Cardiac muscle cell (in vitro differentiated cells and primary cell): Measurements from ENCODE around the gene CRIM1. TPM values are rescaled to one million over a fixed set of nuclear protein-coding genes. Genes with fewer than 3 reads are reported as not detected.

Source experiments
- DNase-seq, 2 donors: peaks; one replicate each; pipeline versions ENCODE4 v3.0.0 to v3.0.0-alpha.2; 2010 to 2017; ENCODE audit warnings: low read depth in 1 of 2, low spot score in 1 of 2
- H3K27ac ChIP-seq: fragments of 200-600 bp; sonication (generic); 2 replicates; pipeline ENCODE4 v1.5.1; 2016
- H3K27me3 ChIP-seq: fragments of 200-600 bp; sonication (generic); 2 replicates; pipeline ENCODE4 v1.6.0; 2016; ENCODE audit warnings: control low read depth
- H3K36me3 ChIP-seq: fragments of 200-600 bp; sonication (generic); 2 replicates; pipeline ENCODE4 v1.5.1; 2016; ENCODE audit warnings: control low read depth
- H3K4me1 ChIP-seq: fragments of 200-600 bp; sonication (generic); 2 replicates; pipeline ENCODE4 v1.8.1; 2017; ENCODE audit warnings: low read depth, mild to moderate bottlenecking, mixed run types
- H3K4me3 ChIP-seq: fragments of 200-600 bp; sonication (generic); 2 replicates; pipeline ENCODE4 v1.5.1; 2016; ENCODE audit warnings: mild to moderate bottlenecking
- H3K9me3 ChIP-seq: fragments of 200-600 bp; sonication (generic); 2 replicates; pipeline ENCODE4 v1.5.1; 2017; ENCODE audit warnings: low read depth, mild to moderate bottlenecking, control low read depth
- polyA plus RNA-seq: library from polyadenylated mRNA; unstranded; fragments of >200 nt; fragmentation: Nextera tagmentation; extraction: Ambion mirVana; gene quantifications from 2 replicates; pipeline ENCODE4 v1.2.1, GENCODE V29; 2016
- total RNA-seq: library from RNA; depleted of rRNA; stranded (reverse); fragments of >200 nt; gene quantifications from 2 replicates; pipeline ENCODE4 v1.2.3, GENCODE V29; 2016
- TF ChIP-seq, protein P1 (sequence below): IDR thresholded peaks from 2 replicates; pipeline ENCODE4 v1.5.1; 2012; ENCODE audit warnings: low read depth, mild to moderate bottlenecking, low read length

CRIM1 gene
- total and polyA plus RNA-seq, 2 experiments from 2014 or later: 2.4 to 5.4 TPM

DNA sequence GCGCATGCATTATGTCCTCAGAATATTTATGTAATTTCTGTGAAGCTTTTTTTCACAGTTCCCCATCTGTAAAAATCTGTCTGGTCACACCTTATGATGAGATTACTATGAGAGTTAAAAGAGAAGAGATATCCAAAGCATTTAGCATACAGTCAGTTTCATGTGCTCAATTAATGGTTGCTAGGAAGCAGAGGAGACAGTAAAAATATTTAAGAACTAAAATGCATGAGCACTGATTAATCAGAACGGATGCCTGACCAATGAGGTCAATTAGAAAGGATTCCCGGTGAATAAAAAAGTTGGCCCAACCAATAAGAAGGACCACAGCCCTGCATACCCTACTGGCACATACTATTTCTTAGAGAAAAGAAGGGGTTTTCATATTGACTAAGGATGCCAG lies 12.0 kb upstream of the CRIM1 start:
- Histone ChIP-seq H3K27me3 (no peaks in the 10 kb centered on the region), H3K4me3 (no peak overlapping the region), H3K27ac (no peak overlapping the region), H3K36me3 (no peaks in the 10 kb centered on the region), H3K4me1 (no peaks in the 10 kb centered on the region), H3K9me3 (peaks cover 4% of the 10 kb centered on the region)
- TF ChIP-seq, protein P1, sequence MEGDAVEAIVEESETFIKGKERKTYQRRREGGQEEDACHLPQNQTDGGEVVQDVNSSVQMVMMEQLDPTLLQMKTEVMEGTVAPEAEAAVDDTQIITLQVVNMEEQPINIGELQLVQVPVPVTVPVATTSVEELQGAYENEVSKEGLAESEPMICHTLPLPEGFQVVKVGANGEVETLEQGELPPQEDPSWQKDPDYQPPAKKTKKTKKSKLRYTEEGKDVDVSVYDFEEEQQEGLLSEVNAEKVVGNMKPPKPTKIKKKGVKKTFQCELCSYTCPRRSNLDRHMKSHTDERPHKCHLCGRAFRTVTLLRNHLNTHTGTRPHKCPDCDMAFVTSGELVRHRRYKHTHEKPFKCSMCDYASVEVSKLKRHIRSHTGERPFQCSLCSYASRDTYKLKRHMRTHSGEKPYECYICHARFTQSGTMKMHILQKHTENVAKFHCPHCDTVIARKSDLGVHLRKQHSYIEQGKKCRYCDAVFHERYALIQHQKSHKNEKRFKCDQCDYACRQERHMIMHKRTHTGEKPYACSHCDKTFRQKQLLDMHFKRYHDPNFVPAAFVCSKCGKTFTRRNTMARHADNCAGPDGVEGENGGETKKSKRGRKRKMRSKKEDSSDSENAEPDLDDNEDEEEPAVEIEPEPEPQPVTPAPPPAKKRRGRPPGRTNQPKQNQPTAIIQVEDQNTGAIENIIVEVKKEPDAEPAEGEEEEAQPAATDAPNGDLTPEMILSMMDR: no peak
- no peak for DNase-seq

DNA sequence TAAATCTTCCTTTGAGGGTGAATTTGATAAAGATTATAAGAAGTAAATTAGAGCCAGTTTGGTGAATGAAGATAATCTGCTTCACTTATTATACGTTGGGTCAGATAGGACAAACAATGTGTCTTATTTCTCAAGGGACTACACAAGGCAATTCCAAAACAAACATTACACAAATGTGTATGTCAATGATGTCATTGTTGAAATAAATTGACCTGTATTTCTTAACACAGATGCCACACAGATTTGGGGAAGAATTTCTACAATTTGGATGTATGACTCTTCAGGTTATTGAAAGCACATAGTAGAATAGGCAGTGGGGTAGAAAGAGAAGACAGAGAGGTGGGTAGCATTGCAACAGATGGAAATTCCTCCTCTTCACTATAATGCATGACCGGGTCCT lies 6.9 kb upstream of the CRIM1 start:
- DNase-seq: no peak
- TF ChIP-seq, protein P1: no peak

DNA sequence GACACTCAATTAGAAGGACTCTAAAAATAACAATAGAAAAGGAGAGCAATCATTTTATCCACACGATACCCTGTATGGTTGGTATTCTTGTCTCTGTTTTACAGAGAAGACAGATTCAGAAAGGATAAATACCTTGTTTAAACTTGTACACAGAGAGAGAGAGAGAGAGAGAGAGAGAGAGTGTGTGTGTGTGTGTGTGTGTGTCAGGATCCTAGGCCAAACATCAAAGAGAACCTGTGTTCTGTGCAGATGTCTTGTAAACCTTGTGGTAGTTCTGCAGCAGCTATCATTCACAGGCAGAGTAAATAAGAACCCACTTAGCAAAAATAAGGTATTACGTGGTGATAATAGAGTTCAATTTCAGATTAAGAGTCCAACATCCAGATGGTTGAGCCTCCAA lies 4.3 kb upstream of the CRIM1 start:
- H3K4me3 ChIP-seq: no peak overlapping the region
- H3K27me3 ChIP-seq: peaks cover 22% of the 10 kb centered on the region
- no peak for DNase-seq
- H3K27ac ChIP-seq: no peak overlapping the region
- H3K9me3 ChIP-seq: no peaks in the 10 kb centered on the region
- H3K4me1 ChIP-seq: no peaks in the 10 kb centered on the region
- H3K36me3 ChIP-seq: no peaks in the 10 kb centered on the region
- TF ChIP-seq, protein P1: no peak

More for the DNA sequence above, 6.9 kb upstream of the CRIM1 start:
- no peaks in the 10 kb centered on the region for H3K4me1 ChIP-seq
- no peaks in the 10 kb centered on the region for H3K9me3 ChIP-seq
- H3K27ac ChIP-seq: no peak overlapping the region
- no peaks in the 10 kb centered on the region for H3K36me3 ChIP-seq
- H3K27me3 ChIP-seq: peaks cover 8% of the 10 kb centered on the region
- no peak overlapping the region for H3K4me3 ChIP-seq

DNA sequence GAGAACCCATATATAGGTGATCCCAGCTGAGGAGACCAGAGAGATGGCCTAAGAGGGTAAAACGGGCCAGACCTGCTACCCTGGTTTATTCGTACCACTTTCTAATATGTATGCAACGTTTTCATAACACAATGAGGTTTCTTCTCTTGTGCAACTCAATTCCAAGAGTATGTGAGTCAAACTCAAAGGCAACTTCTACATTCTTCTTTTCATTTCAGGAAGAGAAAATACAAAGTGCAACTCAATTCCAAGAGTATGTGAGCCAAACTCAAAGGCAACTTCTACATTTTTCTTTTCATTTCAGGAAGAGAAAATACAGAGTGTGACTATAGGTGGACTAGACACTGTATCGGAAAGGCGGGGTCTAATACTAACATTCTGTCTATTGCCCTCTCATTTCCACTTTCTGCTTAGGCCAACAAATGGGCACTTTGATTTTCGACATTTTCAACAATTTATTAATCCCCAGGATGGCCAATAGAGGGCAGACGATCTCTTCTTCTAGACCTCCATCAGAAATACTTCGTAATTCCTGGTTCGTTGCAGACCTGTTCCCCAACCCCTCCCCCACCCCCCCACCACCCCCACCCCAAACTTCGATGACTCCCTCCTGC lies 3.7 kb upstream of the CRIM1 start:
- H3K27me3 ChIP-seq: peaks cover 28% of the 10 kb centered on the region
- H3K36me3 ChIP-seq: no peaks in the 10 kb centered on the region
- H3K4me1 ChIP-seq: no peaks in the 10 kb centered on the region
- peak; percentile 57 to 71 for DNase-seq
- no peak overlapping the region for H3K27ac ChIP-seq
- no peak overlapping the region for H3K4me3 ChIP-seq
- no peaks in the 10 kb centered on the region for H3K9me3 ChIP-seq
- TF ChIP-seq, protein P1: peak; percentile 45

DNA sequence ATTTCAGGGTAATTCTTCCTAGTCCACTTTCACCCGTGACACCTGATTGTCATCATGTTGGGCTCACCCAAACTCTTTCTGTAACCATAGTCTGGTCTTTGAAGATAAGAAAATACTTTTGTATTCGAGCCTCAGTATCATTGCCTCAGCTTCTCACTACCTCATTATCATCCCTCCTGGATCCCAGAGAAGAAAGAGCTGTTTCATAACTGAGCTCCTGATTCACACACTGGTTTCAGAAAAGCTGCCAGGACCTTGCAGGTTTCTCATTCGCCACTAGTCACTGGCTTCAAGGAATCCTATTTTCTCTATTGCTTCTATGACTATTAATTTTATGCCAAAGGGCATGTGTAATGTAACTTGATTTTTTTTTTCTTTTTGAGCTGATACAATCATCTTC lies 2.9 kb upstream of the CRIM1 start:
- Histone ChIP-seq H3K4me1 (no peaks in the 10 kb centered on the region), H3K27me3 (peaks cover 36% of the 10 kb centered on the region), H3K9me3 (no peaks in the 10 kb centered on the region), H3K4me3 (no peak overlapping the region), H3K36me3 (no peaks in the 10 kb centered on the region), H3K27ac (no peak overlapping the region)
- peak in 1 of 2 donors; percentile 69 for DNase-seq
- TF ChIP-seq, protein P1: peak; percentile 17
